Naive thymus-derived CD8-positive, alpha-beta T cell (primary cell): ENCODE results near the gene PRMT3. TPM values are rescaled to one million over a fixed set of nuclear protein-coding genes. Genes with fewer than 3 reads are reported as not detected.

Source experiments
- ATAC-seq, 2 donors: fragments of 150-1000 bp; cut with Tn5 transposase in 1 of 2; sonication (Bioruptor Pico), chemical (Tn5 transposase) in 1 of 2; 1 replicate in 1 of 2; 2 replicates in 1 of 2; pipeline ENCODE4 v1.10.0; 2021; ENCODE audit warnings: mild to moderate bottlenecking in 2 of 2, moderate library complexity in 2 of 2
- POLR2A ChIA-PET: fragments of 350-600 bp; sonication (Branson Sonifier 250); formaldehyde crosslinking; loops from one replicate; lab custom pipeline; 2021; ENCODE audit warnings: antibody characterized with exemption; lab: Charles Lee
- DNase-seq, 10 donors: peaks; one replicate each; pipeline versions ENCODE4 v3.0.0 to v3.0.0-alpha.2; 2020 to 2022
- H3K27ac Mint-ChIP-seq, 10 donors: one replicate each; pipeline ENCODE4 v1.8.0; 2020 to 2022; ENCODE audit warnings: mild to moderate bottlenecking in 10 of 10, mixed read lengths in 10 of 10, moderate library complexity in 4 of 10, inconsistent platforms in 1 of 10
- H3K27me3 Mint-ChIP-seq, 5 donors: one replicate each; pipeline ENCODE4 v1.8.0; 2021 to 2022; ENCODE audit warnings: mixed read lengths in 5 of 5
- H3K36me3 Mint-ChIP-seq, 3 donors: one replicate each; pipeline ENCODE4 v1.8.0; 2020 to 2022; ENCODE audit warnings: mixed read lengths in 3 of 3, mild to moderate bottlenecking in 2 of 3, inconsistent platforms in 1 of 3
- H3K4me1 Mint-ChIP-seq, 4 donors: one replicate each; pipeline ENCODE4 v1.8.0; 2021 to 2022; ENCODE audit warnings: mixed read lengths in 4 of 4
- H3K4me3 Mint-ChIP-seq, 10 donors: one replicate each; pipeline ENCODE4 v1.8.0; 2020 to 2022; ENCODE audit warnings: mild to moderate bottlenecking in 10 of 10, mixed read lengths in 10 of 10, moderate library complexity in 6 of 10, inconsistent platforms in 1 of 10
- H3K9me3 Mint-ChIP-seq, 9 donors: one replicate each; pipeline ENCODE4 v1.8.0; 2020 to 2022; ENCODE audit warnings: mixed read lengths in 9 of 9, mild to moderate bottlenecking in 3 of 9, inconsistent platforms in 1 of 9, moderate library complexity in 1 of 9
- polyA plus RNA-seq, 3 donors: library from polyadenylated mRNA; unstranded; fragments of 300-500 nt; fragmentation: Illumina TruSeq; gene quantifications; one replicate each; pipeline ENCODE4 v1.2.3, GENCODE V29; 2021
- total RNA-seq, 8 experiments: library from RNA in 2 of 8; stranded (reverse) in 2 of 8; gene quantifications; one replicate each; pipeline ENCODE4 v1.2.3 and lab custom pipeline; 2021 to 2026

The PRMT3 gene
- total RNA-seq (10 to 100 TPM; 17.8 to 19.1 TPM), polyA plus RNA-seq (1 to 10 TPM; 6.5 to 8.7 (median 7.4) TPM), total RNA-seq (lab: John Stamatoyannopoulos, UW) (18.2 to 79.6 (median 24.4) reads per million in 6 experiments)

DNA sequence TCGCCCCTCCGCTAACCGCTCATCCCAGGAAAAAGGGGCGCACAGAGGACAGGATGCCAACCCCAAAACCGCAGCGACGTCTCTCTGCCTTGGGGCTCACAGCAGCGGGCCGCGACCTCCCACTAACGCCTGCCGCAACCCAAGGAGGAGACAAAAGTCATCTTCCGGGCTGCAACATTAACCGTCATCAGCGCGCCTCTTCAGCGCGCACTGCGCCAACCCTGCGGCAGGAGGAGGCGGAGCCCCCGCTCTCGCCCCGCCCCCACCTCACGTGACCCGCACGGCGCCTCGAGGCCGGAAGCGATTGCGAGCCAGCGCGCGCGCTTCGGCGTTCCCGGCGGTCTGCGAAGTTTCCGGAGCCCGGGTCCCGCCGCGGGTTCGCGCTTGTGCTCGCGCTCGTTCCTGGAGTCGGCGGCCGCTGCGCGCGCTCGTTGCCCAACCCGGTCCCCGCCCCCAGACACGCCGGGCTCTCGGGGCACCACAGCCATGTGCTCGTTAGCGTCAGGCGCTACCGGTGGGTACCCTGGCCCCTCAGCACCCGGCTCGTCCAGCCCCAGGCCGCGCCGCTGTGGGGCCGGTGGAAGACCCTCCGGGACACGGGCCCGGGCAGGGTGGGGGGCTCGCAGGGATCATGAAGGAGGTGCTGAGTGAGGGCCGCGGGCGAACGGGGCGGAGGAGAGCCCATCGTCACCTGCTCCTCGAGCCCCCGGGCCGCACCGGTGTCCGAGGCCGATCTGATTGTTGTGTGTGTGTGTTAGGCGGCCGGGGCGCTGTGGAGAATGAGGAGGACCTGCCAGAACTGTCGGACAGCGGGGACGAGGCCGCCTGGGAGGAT is at the start of gene PRMT3:
Gene PRMT3, plus strand, starts transcription at position 456 of the 835 bp plus-strand sequence. Its CDS starts 31 bp downstream, at position 487.
- ATAC-seq: peak; percentile 87 to 89
- DNase-seq: peak; percentile 95 to 99 (median 98)
- H3K27me3 Mint-ChIP-seq: no peaks in the 10 kb centered on the region
- POLR2A ChIA-PET: interaction anchor here (1.1 to 1.9 kb wide), 3 partner anchors 10 to 24 kb away, joined by 3 to 12 read pairs (median 6); partner anchors contain the start of gene HTATIP2
- H3K27ac Mint-ChIP-seq: peak within 1 kb of the TSS; percentile 98 to 100 (median 100)
- peaks cover 15 to 37% (median 28%) of the 10 kb centered on the region in 4 donors for H3K4me1 Mint-ChIP-seq
- H3K36me3 Mint-ChIP-seq: peaks cover 0 to 22% (median 6%) of the 10 kb centered on the region in 3 donors
- H3K9me3 Mint-ChIP-seq: no peaks in the 10 kb centered on the region
- H3K4me3 Mint-ChIP-seq: peak within 1 kb of the TSS; percentile 94 to 99 (median 97)

DNA sequence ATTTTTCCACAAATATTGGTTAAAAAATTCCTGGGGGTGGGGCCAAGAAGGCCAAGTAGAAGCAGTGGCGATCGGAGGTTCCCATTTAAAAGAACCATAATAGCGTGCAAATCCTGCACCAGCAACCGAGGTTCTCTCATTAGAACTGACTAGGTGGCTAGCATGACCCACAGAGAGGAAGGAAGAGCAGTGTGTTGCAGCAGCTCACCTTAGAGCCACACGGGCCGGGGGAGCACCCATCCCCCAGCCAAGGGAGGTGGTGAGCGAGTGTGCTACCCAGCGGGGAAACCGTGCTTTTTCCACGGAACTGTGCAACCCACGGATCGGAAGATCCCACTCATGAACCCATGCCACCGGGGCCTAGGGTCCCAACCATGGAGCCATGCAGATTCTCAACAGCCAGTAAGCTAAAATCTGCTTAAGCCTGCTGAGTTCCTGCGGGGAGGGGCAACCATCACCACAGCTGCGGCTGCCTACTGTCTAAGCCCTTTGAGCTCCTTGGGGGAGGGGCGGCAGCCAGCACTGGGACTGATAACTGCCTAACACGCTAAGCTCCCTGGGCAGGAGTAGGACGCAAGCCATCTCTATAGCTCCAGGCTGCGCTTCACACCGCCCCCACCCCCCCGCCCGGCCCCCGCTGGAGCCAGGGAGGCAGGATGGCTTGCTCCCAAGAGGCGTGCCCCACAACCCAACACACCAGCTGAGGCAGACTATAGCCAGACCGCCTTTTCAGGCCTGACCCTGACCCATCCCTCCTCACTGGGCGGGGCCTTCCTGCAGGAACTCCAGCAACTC is 45.0 kb upstream of the PRMT3 start:
- peak in 1 of 2 donors; percentile 45 for ATAC-seq
- Mint-ChIP-seq H3K36me3 (no peaks in the 10 kb centered on the region), H3K4me1 (peaks cover 0 to 7% (median 6%) of the 10 kb centered on the region in 4 donors), H3K4me3 (peak overlapping the region in 8 of 10 donors; percentile 18 to 64 (median 46)), H3K9me3 (peaks cover 0 to 4% (median 0%) of the 10 kb centered on the region in 9 donors), H3K27me3 (peaks cover 43 to 80% (median 51%) of the 10 kb centered on the region in 5 donors), H3K27ac (no peak overlapping the region)
- DNase-seq: peak in 2 of 10 donors; percentile 17 to 24
- POLR2A ChIA-PET: no interaction called here

DNA sequence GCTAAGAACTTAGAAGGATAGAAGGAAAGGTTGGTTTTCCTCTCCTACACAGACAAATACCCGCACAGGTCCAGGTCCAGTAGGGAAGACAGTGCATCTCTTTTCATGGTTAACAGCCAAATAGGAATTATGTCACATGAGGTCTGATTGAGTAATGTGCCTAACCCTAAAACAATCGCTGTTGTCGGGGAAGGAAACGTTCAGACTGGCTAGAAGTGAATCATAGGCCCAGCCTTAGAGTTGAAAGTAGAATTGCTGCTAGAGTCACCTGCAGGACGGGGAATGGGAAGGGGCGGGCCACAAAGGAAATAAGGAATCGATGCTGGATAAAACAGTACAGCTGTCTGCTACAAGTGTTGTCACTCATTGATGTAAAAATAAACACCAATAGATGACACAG is 36.4 kb upstream of the PRMT3 start:
- no peak overlapping the region for H3K27ac Mint-ChIP-seq
- no peaks in the 10 kb centered on the region for H3K9me3 Mint-ChIP-seq
- no peaks in the 10 kb centered on the region for H3K36me3 Mint-ChIP-seq
- ATAC-seq (no peak), DNase-seq (no peak)
- POLR2A ChIA-PET: no interaction called here
- H3K27me3 Mint-ChIP-seq: peaks cover 2 to 23% (median 5%) of the 10 kb centered on the region in 5 donors
- peaks cover 3 to 11% (median 5%) of the 10 kb centered on the region in 4 donors for H3K4me1 Mint-ChIP-seq
- no peak overlapping the region for H3K4me3 Mint-ChIP-seq

DNA sequence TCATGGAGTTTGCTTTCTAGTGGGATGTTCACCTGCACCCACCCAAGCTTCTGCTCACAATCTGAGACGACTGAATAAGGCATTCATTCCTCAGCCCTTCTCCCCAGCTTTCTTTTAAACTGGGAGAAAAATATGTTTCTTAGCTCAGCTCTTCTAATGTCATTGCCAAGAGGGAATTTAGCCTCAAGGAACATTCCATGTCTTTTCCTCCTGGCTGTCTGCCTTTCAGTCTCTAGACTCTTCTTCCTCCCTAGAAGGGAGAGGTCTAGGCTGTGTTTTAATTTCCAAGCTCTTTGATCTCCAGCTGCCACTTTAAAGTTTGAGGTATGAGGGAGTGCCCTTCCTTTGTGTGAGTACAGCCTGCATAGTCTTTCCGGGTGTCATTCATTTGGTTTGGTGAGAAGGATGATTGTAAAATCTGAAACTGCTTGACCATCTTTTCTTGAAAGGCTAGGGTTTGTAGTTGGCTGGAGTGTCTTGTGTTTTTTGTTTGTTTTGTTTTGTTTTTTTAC is 35.7 kb upstream of the PRMT3 start:
- H3K4me3 Mint-ChIP-seq: peak overlapping the region in 1 of 10 donors; percentile 11

DNA sequence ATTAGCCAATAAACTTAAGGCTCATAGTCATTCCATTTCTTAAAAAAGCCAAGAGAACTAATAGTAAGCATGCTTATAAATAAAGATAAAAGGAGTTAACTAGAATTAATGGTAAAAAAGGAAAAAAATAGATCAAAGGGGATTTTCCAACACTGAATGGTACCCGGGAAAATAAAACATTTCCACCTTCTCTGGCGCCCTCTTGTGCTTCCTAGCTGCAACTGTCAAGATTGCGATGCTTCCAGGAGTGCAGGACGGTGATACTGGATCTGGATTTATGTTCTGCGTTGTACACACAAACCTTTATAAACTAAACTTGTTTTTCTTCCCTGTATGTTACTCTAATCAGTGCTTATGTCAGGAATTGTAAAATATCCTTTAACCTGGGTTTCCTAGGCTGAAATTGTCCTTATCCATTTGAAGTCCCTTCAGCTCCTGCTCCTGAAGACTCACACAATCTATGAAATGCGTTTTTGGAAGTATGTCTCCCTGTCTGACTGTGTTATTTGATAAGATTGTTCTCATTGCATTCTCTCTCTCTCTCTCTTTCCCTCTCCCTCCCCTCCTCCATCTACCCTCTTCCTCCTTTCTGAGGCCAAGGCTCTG is 33.6 kb upstream of the PRMT3 start:
- DNase-seq (peak in 3 of 10 donors; percentile 8 to 30 (median 17)), ATAC-seq (peak in 1 of 2 donors; percentile 49)
- H3K27me3 Mint-ChIP-seq: peaks cover 0 to 8% (median 0%) of the 10 kb centered on the region in 5 donors
- no peak overlapping the region for H3K27ac Mint-ChIP-seq
- POLR2A ChIA-PET: no interaction called here
- H3K9me3 Mint-ChIP-seq: no peaks in the 10 kb centered on the region
- no peak overlapping the region for H3K4me3 Mint-ChIP-seq
- H3K4me1 Mint-ChIP-seq: peaks cover 3 to 11% (median 5%) of the 10 kb centered on the region in 4 donors
- H3K36me3 Mint-ChIP-seq: no peaks in the 10 kb centered on the region

More for the DNA sequence above, 35.7 kb upstream of the PRMT3 start:
- ATAC-seq (peak in 1 of 2 donors; percentile 44), DNase-seq (no peak)
- Mint-ChIP-seq H3K27ac (peak overlapping the region in 1 of 10 donors; percentile 1), H3K27me3 (peaks cover 0 to 18% (median 5%) of the 10 kb centered on the region in 5 donors), H3K36me3 (no peaks in the 10 kb centered on the region), H3K9me3 (no peaks in the 10 kb centered on the region), H3K4me1 (peaks cover 3 to 11% (median 5%) of the 10 kb centered on the region in 4 donors)
- POLR2A ChIA-PET: no interaction called here

DNA sequence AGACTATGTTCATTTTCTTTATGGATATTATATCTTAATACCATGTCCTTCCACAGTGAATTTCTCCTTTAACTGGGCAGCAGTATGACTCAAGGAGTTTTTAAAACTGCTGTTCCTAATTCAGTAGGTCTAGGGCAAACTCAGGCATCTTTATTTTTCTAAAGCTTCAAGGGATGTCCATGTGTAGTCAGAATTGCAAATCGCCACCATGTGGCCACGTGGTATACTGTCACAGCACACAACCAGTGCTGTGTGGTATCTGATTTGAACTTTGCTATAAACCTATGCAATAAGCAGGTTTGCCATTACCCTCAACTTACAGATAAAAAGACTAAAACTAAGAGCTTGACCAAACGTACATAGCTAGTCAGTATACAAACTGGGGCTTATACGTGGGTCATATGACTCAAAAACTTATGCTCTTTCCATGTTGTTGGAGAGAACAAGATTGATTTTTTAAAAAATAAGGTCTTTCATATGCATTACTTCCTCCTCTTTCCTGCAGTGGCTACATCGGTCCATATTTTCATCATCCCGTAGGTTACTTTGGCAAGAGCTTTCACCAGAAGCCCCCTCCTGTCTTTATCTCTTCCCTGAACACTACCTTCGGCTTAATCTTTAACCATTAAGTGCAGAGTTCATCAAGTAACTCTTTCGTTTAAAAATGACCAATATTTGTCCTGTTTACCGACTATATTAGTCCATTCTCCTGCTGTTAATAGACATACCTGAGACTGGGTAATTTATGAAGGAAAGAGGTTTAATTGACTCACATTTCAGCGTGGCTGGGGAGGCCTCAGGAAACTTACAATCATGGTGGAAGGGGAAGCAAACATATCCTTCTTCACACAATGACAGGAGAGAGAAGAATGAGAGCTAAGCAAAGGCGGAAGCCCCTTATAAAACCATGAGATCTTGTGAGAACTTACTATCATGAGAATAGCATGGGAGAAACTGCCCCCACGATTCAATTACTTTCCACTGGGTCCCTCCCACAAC is 32.0 kb upstream of the PRMT3 start:
- DNase-seq: peak in 4 of 10 donors; percentile 14 to 30 (median 24)
- peaks cover 4 to 17% (median 8%) of the 10 kb centered on the region in 4 donors for H3K4me1 Mint-ChIP-seq
- peaks cover 0 to 4% (median 0%) of the 10 kb centered on the region in 3 donors for H3K36me3 Mint-ChIP-seq
- ATAC-seq: peak; percentile 85 to 93
- peaks cover 0 to 8% (median 0%) of the 10 kb centered on the region in 5 donors for H3K27me3 Mint-ChIP-seq
- H3K27ac Mint-ChIP-seq: no peak overlapping the region
- H3K9me3 Mint-ChIP-seq: no peaks in the 10 kb centered on the region
- H3K4me3 Mint-ChIP-seq: no peak overlapping the region
- POLR2A ChIA-PET: interaction anchor here (0.8 kb wide), 2 partner anchors 226 to 231 kb away, joined by 3 to 4 read pairs; no protein-coding TSS in a partner anchor

DNA sequence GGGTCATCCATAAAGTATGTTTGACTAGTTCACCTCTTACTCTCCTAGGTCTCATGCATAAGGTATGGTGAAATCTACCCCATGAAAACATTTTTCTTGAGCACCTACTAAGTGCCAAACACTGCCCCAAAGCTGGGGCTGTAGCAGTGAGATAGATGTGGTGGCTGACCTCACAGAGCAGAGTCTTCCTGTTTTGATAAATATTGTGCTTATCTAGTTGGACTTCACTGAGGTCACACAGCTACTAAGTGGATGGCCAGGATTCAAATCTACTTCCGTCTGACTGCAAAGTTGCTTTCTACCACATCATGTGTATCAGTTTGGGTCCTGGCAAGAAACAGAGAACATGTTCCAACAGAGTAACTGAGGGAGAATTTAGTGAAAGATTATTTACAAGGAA is 30.4 kb upstream of the PRMT3 start:
- Mint-ChIP-seq H3K4me3 (no peak overlapping the region), H3K4me1 (peaks cover 5 to 24% (median 19%) of the 10 kb centered on the region in 4 donors), H3K9me3 (no peaks in the 10 kb centered on the region), H3K27me3 (peaks cover 0 to 4% (median 0%) of the 10 kb centered on the region in 5 donors), H3K27ac (no peak overlapping the region), H3K36me3 (peaks cover 0 to 4% (median 0%) of the 10 kb centered on the region in 3 donors)
- POLR2A ChIA-PET: interaction anchor here (0.7 kb wide), 1 partner anchor 15 kb away, joined by 3 read pairs; no protein-coding TSS in a partner anchor
- no peak for DNase-seq
- ATAC-seq: no peak

DNA sequence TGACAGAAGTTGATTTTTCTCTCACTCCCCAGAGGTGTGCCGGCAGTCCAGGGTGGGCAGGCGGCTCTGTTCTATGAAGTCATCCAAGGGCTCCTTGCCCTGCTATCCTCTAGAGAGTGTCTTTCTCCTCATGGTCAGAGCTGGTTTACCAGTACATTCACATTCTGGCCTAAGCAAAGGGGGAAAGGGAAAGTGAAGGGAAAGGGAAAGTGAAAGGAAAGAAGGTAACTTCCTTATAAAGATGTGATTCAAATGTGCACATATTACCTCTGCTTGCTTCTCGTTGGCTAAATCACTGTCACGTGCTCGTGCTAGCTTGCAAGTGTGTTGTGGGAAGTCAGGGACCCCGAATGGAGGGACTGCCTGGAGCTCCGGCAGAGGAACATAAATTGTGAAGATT is 26.9 kb upstream of the PRMT3 start:
- H3K4me1 Mint-ChIP-seq: peaks cover 17 to 44% (median 42%) of the 10 kb centered on the region in 4 donors
- H3K9me3 Mint-ChIP-seq: no peaks in the 10 kb centered on the region
- peak in 9 of 10 donors; percentile 18 to 73 (median 43) for DNase-seq
- POLR2A ChIA-PET: interaction anchor here (0.7 kb wide), 1 partner anchor 204 kb away, joined by 3 read pairs; no protein-coding TSS in a partner anchor
- peak; percentile 34 to 72 for ATAC-seq
- peaks cover 0 to 4% (median 0%) of the 10 kb centered on the region in 5 donors for H3K27me3 Mint-ChIP-seq
- H3K4me3 Mint-ChIP-seq: peak overlapping the region; percentile 63 to 88 (median 76)
- peak overlapping the region; percentile 73 to 98 (median 90) for H3K27ac Mint-ChIP-seq
- peaks cover 0 to 4% (median 0%) of the 10 kb centered on the region in 3 donors for H3K36me3 Mint-ChIP-seq

DNA sequence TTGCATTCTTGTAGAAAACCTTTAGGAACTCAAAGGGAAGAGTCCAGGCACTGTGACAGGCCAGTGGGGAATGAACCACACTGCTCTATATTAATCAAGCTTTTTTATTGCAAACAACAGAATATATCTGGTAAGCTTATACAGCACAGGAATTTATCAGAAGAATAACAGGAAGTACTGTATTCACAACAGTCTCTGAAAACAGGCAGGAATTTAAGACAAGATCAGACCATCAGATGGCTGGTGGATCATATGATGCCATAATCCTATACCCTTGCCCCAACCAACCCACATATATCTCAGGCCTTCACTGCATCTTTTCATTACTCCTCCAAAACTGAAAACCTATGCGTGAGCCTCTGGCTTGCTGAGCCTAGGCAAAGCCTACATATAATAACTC is 25.0 kb upstream of the PRMT3 start:
- peaks cover 0 to 11% (median 5%) of the 10 kb centered on the region in 3 donors for H3K36me3 Mint-ChIP-seq
- DNase-seq (no peak), ATAC-seq (no peak)
- H3K4me3 Mint-ChIP-seq: peak overlapping the region; percentile 84 to 97 (median 88)
- no peaks in the 10 kb centered on the region for H3K9me3 Mint-ChIP-seq
- no peaks in the 10 kb centered on the region for H3K27me3 Mint-ChIP-seq
- peaks cover 28 to 60% (median 57%) of the 10 kb centered on the region in 4 donors for H3K4me1 Mint-ChIP-seq
- H3K27ac Mint-ChIP-seq: peak overlapping the region; percentile 73 to 98 (median 94)
- POLR2A ChIA-PET: interaction anchor here (0.5 to 0.7 kb wide), 2 partner anchors 18 to 269 kb away, joined by 3 to 6 read pairs; no protein-coding TSS in a partner anchor

DNA sequence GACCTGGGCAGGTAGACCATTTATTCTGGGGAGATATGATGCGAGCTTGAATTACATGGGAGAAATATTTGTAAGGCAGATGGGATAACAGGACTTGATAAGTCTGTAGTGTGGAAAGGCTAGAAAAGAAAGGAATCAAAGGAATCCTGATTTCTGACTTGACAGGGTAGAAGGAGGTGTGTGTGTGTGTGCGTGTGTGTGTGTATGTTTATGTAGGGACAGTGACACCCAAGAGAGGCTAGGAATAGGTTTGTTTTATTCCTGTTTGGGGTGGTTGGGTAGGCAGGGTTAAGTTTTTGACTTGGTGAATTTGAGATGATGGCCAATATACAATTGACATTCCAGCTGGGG is 24.4 kb upstream of the PRMT3 start:
- DNase-seq (no peak), ATAC-seq (no peak)
- Mint-ChIP-seq H3K4me3 (peak overlapping the region; percentile 84 to 97 (median 88)), H3K9me3 (no peaks in the 10 kb centered on the region), H3K4me1 (peaks cover 28 to 63% (median 58%) of the 10 kb centered on the region in 4 donors), H3K36me3 (peaks cover 0 to 14% (median 8%) of the 10 kb centered on the region in 3 donors), H3K27ac (peak overlapping the region; percentile 73 to 98 (median 94)), H3K27me3 (no peaks in the 10 kb centered on the region)
- POLR2A ChIA-PET: interaction anchor here (0.5 to 1.8 kb wide), 4 partner anchors 18 to 269 kb away, joined by 3 to 12 read pairs (median 4); no protein-coding TSS in a partner anchor
